GM19455 (cell line): ENCODE data around the gene SMIM17.
A peak's percentile ranks its signal among the peaks of the same experiment; 100 is the strongest.

Source experiments
- ATAC-seq: cut with Tn5 transposase; IDR thresholded peaks from one replicate; pipeline ENCODE4 v1.9.1; 2021; ENCODE audit not compliant: unreplicated experiment

Gene SMIM17

GRCh38 chr19:56642711-56643459 is at the start of gene SMIM17:
Gene SMIM17 (plus strand): TSS chr19:56643159. CDS start chr19:56645668, 2,509 bp downstream.
- no peak for ATAC-seq

GRCh38 chr19:56594446-56594782 is 48.5 kb upstream of the SMIM17 start:
- ATAC-seq = no peak

- peak; percentile 94 for ATAC-seq
Measured at GRCh38 chr19:56594783-56595547, 48.0 kb upstream of the SMIM17 start, which contains the start of gene ZNF71. Gene ZNF71 (plus strand): TSS chr19:56595302. CDS start chr19:56601559, 6,257 bp downstream.

GRCh38 chr19:56595548-56595899 is 47.4 kb upstream of the SMIM17 start:
- ATAC-seq = no peak

- no peak for ATAC-seq
Measured at GRCh38 chr19:56596676-56597075, 46.3 kb upstream of the SMIM17 start.

GRCh38 chr19:56597696-56598095 is 45.3 kb upstream of the SMIM17 start:
- no peak for ATAC-seq

- ATAC-seq = no peak
Measured at GRCh38 chr19:56601375-56601774, 41.6 kb upstream of the SMIM17 start.

- ATAC-seq = no peak
Measured at GRCh38 chr19:56603829-56604228, 39.1 kb upstream of the SMIM17 start.

GRCh38 chr19:56608274-56608964 is 34.5 kb upstream of the SMIM17 start:
- ATAC-seq = no peak

- ATAC-seq = no peak
Measured at GRCh38 chr19:56611288-56611687, 31.7 kb upstream of the SMIM17 start.

GRCh38 chr19:56612737-56613136 is 30.2 kb upstream of the SMIM17 start:
- no peak for ATAC-seq

GRCh38 chr19:56613639-56614038 is 29.3 kb upstream of the SMIM17 start:
- ATAC-seq = no peak

GRCh38 chr19:56617531-56617930 is 25.4 kb upstream of the SMIM17 start:
- ATAC-seq = no peak

- ATAC-seq = no peak
Measured at GRCh38 chr19:56619121-56619520, 23.8 kb upstream of the SMIM17 start.

- no peak for ATAC-seq
Measured at GRCh38 chr19:56622374-56622773, 20.6 kb upstream of the SMIM17 start.

- ATAC-seq = no peak
Measured at GRCh38 chr19:56623006-56623405, 20.0 kb upstream of the SMIM17 start.

- no peak for ATAC-seq
Measured at GRCh38 chr19:56625708-56626107, 17.3 kb upstream of the SMIM17 start.

- no peak for ATAC-seq
Measured at GRCh38 chr19:56633021-56633420, 9.9 kb upstream of the SMIM17 start.

GRCh38 chr19:56637976-56638555 is 4.9 kb upstream of the SMIM17 start:
- no peak for ATAC-seq

- no peak for ATAC-seq
Measured at GRCh38 chr19:56639217-56639616, 3.7 kb upstream of the SMIM17 start.

- no peak for ATAC-seq
Measured at GRCh38 chr19:56643460-56643955, 549 bp downstream of the SMIM17 start.
